K562 (cell line): Measurements from ENCODE around the gene SLK. TPM values are rescaled to one million over a fixed set of nuclear protein-coding genes. Genes with fewer than 3 reads are reported as not detected.

ENCODE experiments used
- ID3 ChIP-seq, 2 experiments: fragments of 250-450 bp in 1 of 2; fragments of 450-650 bp in 1 of 2; sonication (Bioruptor Pico) in 1 of 2; IDR thresholded peaks; 2 replicates each; pipeline versions ENCODE4 v1.6.1 to v1.8.0; 2016 to 2021; ENCODE audit warnings: mild to moderate bottlenecking in 2 of 2, moderate library complexity in 2 of 2, missing compliant biosample characterization in 1 of 2, missing genetic modification characterization in 1 of 2
- RBBP5 ChIP-seq: fragments of 200-600 bp; sonication (generic); IDR thresholded peaks from 2 replicates; pipeline ENCODE4 v1.6.1; 2012; ENCODE audit warnings: borderline replicate concordance, mild to moderate bottlenecking, low read length, control low read depth, inconsistent platforms; ENCODE audit not compliant: insufficient read depth, poor library complexity, severe bottlenecking
- SIRT6 ChIP-seq: IDR thresholded peaks from one replicate; pipeline ENCODE4 v1.6.1; 2012; ENCODE audit warnings: low read depth, mild to moderate bottlenecking, control low read depth, inconsistent platforms, low read length, moderate library complexity
- ZBTB40 ChIP-seq, 2 experiments: fragments of 450-650 bp in 1 of 2; sonication (generic) in 1 of 2; formaldehyde crosslinking in 1 of 2; IDR thresholded peaks; 2 replicates each; pipeline versions ENCODE4 v1.7.1 to v1.9.0; 2016 to 2022; ENCODE audit warnings: inconsistent platforms in 1 of 2, mild to moderate bottlenecking in 1 of 2, missing genetic modification reagents in 1 of 2
- ZKSCAN1 ChIP-seq: fragments of 150-350 bp; IDR thresholded peaks from 2 replicates; pipeline ENCODE4 v1.6.1; 2016; ENCODE audit warnings: low read depth, low read length
- polyA plus RNA-seq, 8 experiments: library from polyadenylated mRNA; depleted of rRNA in 4 of 8; stranded (reverse) in 5 of 8; unstranded in 3 of 8; fragments of >200 nt; fragmentation: Nextera tagmentation in 2 of 8; fragmentation: Illumina TruSeq in 1 of 8; extraction: Ambion mirVana in 2 of 8; extraction: Trizol in 1 of 8; gene quantifications; 2 replicates each; pipeline versions ENCODE4 v1.2.1 to v1.2.3, GENCODE V29; 2011 to 2014; ENCODE audit warnings: inconsistent platforms in 1 of 8, missing spikeins in 1 of 8
- total RNA-seq, 7 experiments: library from RNA; depleted of rRNA in 6 of 7; stranded (reverse); fragments of >200 nt in 6 of 7; fragmentation: Illumina TruSeq in 2 of 7; extraction: Trizol in 2 of 7; gene quantifications; 2 replicates each; pipeline versions ENCODE4 v1.2.1 to v1.2.3, GENCODE V29; 2011 to 2021; ENCODE audit warnings: low replicate concordance in 1 of 7
- TF ChIP-seq, protein P1 (sequence below): sonication (generic); formaldehyde crosslinking; IDR thresholded peaks from 2 replicates; pipeline ENCODE4 v1.8.0; 2023; ENCODE audit warnings: missing genetic modification reagents, mild to moderate bottlenecking, borderline replicate concordance
- TF ChIP-seq, protein P2 (sequence below): fragments of 450-650 bp; IDR thresholded peaks from 2 replicates; pipeline ENCODE4 v1.6.1; 2017; ENCODE audit warnings: mild to moderate bottlenecking, moderate library complexity

Gene SLK
- total and polyA plus RNA-seq, 9 of the 15 experiments (the other 6 are each of a cell fraction or from before 2014, with no cell fraction given): 8.2 to 40.0 (median 23.4) TPM

DNA sequence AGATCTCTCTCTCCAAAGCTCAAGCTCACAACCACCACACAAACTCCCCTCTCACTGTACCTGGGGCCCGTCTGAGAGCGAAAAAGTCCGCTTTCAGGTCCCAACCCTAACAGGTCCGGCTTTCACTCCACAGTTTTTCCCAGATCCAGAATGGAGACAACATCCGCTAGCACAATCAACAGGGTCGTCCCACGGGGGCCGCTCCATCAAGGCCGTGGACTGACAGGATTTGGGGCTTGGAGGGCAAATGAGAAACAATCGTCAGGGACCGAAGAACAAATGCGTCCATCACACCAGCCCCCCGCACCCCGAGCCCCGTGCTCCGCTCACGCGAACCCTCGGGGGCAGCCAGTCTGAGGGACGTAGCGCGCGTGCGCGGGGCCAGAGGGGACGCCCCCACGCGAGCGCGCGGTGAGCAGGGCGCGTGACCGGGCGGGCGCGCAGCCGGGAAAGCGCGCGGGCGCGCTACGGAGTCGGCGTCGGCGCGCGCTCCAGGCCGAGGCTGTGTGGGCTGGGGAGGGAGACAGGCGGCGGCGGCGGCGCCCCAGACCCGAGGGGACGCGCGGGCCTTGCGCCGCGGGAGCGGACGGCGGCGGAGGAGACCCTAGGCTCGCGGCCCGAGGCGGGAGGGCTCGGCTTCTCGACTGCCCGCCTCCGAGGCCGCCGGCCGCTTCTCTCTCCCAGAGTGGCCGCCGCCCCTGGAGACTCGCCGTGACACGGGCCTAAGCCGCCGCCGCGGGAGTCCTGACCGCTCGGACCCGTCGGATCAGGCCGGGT lies at the start of gene SLK (continued):
- TF ChIP-seq ZBTB40 (IDR thresholded peaks at IDR 0.05): 0 out of 2 replicates have a peak, but pooled peaks have one; percentile 28
- TF ChIP-seq ZBTB40 (CRISPR knock-in tag; IDR thresholded peaks at IDR 0.05): no peak
- TF ChIP-seq SIRT6: no peak
- no peak for TF ChIP-seq RBBP5
- TF ChIP-seq, protein P1, sequence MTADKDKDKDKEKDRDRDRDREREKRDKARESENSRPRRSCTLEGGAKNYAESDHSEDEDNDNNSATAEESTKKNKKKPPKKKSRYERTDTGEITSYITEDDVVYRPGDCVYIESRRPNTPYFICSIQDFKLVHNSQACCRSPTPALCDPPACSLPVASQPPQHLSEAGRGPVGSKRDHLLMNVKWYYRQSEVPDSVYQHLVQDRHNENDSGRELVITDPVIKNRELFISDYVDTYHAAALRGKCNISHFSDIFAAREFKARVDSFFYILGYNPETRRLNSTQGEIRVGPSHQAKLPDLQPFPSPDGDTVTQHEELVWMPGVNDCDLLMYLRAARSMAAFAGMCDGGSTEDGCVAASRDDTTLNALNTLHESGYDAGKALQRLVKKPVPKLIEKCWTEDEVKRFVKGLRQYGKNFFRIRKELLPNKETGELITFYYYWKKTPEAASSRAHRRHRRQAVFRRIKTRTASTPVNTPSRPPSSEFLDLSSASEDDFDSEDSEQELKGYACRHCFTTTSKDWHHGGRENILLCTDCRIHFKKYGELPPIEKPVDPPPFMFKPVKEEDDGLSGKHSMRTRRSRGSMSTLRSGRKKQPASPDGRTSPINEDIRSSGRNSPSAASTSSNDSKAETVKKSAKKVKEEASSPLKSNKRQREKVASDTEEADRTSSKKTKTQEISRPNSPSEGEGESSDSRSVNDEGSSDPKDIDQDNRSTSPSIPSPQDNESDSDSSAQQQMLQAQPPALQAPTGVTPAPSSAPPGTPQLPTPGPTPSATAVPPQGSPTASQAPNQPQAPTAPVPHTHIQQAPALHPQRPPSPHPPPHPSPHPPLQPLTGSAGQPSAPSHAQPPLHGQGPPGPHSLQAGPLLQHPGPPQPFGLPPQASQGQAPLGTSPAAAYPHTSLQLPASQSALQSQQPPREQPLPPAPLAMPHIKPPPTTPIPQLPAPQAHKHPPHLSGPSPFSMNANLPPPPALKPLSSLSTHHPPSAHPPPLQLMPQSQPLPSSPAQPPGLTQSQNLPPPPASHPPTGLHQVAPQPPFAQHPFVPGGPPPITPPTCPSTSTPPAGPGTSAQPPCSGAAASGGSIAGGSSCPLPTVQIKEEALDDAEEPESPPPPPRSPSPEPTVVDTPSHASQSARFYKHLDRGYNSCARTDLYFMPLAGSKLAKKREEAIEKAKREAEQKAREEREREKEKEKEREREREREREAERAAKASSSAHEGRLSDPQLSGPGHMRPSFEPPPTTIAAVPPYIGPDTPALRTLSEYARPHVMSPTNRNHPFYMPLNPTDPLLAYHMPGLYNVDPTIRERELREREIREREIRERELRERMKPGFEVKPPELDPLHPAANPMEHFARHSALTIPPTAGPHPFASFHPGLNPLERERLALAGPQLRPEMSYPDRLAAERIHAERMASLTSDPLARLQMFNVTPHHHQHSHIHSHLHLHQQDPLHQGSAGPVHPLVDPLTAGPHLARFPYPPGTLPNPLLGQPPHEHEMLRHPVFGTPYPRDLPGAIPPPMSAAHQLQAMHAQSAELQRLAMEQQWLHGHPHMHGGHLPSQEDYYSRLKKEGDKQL (CRISPR knock-in tag): no peak
- no peak for TF ChIP-seq ZKSCAN1
- TF ChIP-seq, protein P2, sequence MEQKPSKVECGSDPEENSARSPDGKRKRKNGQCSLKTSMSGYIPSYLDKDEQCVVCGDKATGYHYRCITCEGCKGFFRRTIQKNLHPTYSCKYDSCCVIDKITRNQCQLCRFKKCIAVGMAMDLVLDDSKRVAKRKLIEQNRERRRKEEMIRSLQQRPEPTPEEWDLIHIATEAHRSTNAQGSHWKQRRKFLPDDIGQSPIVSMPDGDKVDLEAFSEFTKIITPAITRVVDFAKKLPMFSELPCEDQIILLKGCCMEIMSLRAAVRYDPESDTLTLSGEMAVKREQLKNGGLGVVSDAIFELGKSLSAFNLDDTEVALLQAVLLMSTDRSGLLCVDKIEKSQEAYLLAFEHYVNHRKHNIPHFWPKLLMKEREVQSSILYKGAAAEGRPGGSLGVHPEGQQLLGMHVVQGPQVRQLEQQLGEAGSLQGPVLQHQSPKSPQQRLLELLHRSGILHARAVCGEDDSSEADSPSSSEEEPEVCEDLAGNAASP: no peak
- TF ChIP-seq ID3 (CRISPR knock-in tag; IDR thresholded peaks at IDR 0.05): no peak
- TF ChIP-seq ID3 (tag; IDR thresholded peaks at IDR 0.05): peak; percentile 80
